ENCODE measurements around the gene MYG1.

MYG1 gene

DNA sequence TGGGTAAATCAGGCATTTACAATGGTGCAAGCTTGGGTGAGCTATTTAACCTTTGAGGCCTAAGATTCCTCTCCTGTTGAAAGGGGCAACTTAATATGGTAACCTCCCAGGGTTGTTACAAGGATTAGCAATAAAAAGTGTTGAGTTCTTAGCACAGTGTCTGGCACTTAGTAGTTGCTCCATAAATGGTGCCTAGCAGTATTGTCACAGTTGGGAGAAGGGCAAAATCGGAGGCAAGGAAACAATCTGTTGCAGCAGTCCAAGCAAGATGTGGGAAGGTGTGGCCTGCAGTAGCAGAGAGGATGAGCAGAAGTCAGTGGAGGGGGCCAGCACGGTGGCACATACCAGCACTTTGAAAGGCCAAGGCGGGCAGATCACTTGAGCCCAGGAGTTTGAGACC is 44.0 kb downstream of the MYG1 start:
- TF ChIP-seq, protein P1, sequence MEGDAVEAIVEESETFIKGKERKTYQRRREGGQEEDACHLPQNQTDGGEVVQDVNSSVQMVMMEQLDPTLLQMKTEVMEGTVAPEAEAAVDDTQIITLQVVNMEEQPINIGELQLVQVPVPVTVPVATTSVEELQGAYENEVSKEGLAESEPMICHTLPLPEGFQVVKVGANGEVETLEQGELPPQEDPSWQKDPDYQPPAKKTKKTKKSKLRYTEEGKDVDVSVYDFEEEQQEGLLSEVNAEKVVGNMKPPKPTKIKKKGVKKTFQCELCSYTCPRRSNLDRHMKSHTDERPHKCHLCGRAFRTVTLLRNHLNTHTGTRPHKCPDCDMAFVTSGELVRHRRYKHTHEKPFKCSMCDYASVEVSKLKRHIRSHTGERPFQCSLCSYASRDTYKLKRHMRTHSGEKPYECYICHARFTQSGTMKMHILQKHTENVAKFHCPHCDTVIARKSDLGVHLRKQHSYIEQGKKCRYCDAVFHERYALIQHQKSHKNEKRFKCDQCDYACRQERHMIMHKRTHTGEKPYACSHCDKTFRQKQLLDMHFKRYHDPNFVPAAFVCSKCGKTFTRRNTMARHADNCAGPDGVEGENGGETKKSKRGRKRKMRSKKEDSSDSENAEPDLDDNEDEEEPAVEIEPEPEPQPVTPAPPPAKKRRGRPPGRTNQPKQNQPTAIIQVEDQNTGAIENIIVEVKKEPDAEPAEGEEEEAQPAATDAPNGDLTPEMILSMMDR (IDR thresholded peaks at IDR 0.05), result no peak
- Mint-ChIP-seq H3K9me3 (no peaks in the 10 kb centered on the region), H3K27me3 (ENCODE audit: low read depth, poor library complexity) (peaks cover 3% of the 10 kb centered on the region), H3K27ac (no peak overlapping the region), H3K4me3 (peak overlapping the region; percentile 71), H3K36me3 (ENCODE audit: low read depth) (no peaks in the 10 kb centered on the region), H3K4me1 (peaks cover 38% of the 10 kb centered on the region)
- no peak for DNase-seq

DNA sequence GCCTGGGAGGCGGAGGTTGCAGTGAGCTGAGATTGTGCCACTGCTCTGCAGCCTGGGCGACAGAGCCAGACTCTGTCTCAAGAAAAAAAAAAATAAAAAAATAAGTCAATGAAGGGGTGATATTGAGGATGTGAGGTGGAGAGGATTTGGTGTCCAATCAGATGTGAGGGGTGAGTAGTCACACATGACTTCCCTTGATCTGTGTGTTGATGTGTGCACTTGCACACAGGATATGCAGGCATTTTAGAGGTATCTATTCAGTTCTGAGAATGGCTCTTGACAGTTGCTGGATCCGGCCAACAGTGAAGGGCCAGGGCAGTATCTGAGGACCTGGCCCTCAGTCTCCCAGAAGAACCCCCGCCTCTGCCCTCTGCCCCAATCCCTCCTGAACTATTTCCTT is 44.5 kb downstream of the MYG1 start:
- H3K4me1 Mint-ChIP-seq, result peaks cover 35% of the 10 kb centered on the region
- peak overlapping the region; percentile 71 for H3K4me3 Mint-ChIP-seq
- H3K36me3 Mint-ChIP-seq (ENCODE audit: low read depth), result no peaks in the 10 kb centered on the region
- H3K27ac Mint-ChIP-seq, result no peak overlapping the region
- TF ChIP-seq, protein P1 (IDR thresholded peaks at IDR 0.05), result no peak
- H3K27me3 Mint-ChIP-seq (ENCODE audit: low read depth, poor library complexity), result peaks cover 3% of the 10 kb centered on the region
- no peaks in the 10 kb centered on the region for H3K9me3 Mint-ChIP-seq
- DNase-seq, result no peak

DNA sequence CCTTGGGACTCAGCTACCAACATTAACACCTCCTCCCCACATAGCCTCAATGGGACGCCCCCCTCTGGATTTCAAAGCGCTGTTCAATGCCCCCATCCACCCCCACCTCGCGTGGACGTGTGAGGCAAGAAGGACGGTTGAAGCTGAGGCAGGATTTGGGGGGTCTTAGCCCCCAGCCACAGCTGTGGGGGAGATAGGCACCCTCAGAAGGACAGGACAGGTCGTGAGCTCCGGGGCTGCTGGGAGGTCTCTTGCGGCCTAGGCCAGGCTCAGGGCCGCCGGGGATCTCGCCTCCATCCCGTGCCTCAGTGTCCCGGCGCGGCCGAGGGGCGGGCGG is 45.0 kb downstream of the MYG1 start:
- TF ChIP-seq, protein P1 (IDR thresholded peaks at IDR 0.05), result no peak

DNA sequence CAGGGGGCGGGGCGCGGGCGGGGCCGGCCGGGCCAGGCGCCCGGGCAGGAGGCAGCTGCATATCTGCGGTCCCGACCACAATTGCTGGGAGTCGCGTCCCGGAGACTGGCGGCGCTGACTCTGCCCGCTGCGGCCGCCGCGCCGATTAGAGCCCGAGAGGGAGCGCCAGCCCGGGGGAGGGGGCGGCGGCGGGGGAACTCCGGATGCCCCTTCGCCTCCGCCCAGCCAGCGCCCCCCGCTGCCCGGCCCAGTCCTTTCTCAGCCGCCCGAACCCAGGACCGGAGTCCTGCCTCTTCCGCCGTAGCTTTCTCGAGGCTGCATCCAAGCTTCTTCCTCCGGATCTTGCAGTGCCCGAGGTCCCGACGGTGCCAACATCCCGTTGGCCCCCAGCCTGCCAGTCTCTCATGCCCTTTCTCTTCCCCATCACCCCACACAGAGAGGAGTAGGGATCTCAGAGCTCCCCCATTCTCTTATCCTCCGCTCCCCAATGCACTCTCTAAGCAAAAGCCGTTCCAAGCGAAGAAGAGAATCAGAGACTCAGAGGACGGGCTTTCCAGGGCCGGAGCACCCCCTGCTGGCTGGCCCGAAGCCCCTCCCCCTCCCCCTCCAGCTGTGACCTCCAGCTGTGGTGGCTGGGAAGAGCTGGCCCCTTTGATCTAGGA is 45.5 kb downstream of the MYG1 start:
- H3K36me3 Mint-ChIP-seq (ENCODE audit: low read depth), result no peaks in the 10 kb centered on the region
- H3K27me3 Mint-ChIP-seq (ENCODE audit: low read depth, poor library complexity), result peaks cover under 1% of the 10 kb centered on the region
- peak overlapping the region; percentile 97 for H3K4me3 Mint-ChIP-seq
- TF ChIP-seq, protein P1 (IDR thresholded peaks at IDR 0.05), result peak; percentile 36
- peak overlapping the region; percentile 87 for H3K27ac Mint-ChIP-seq
- DNase-seq, result peak; percentile 85
- peaks cover 35% of the 10 kb centered on the region for H3K4me1 Mint-ChIP-seq
- H3K9me3 Mint-ChIP-seq, result no peaks in the 10 kb centered on the region

More for the DNA sequence above, 45.0 kb downstream of the MYG1 start:
- H3K27me3 Mint-ChIP-seq (ENCODE audit: low read depth, poor library complexity), result peaks cover 3% of the 10 kb centered on the region
- H3K27ac Mint-ChIP-seq, result no peak overlapping the region
- peak overlapping the region; percentile 71 for H3K4me3 Mint-ChIP-seq
- H3K36me3 Mint-ChIP-seq (ENCODE audit: low read depth), result no peaks in the 10 kb centered on the region
- peaks cover 35% of the 10 kb centered on the region for H3K4me1 Mint-ChIP-seq
- no peaks in the 10 kb centered on the region for H3K9me3 Mint-ChIP-seq
- DNase-seq, result no peak

DNA sequence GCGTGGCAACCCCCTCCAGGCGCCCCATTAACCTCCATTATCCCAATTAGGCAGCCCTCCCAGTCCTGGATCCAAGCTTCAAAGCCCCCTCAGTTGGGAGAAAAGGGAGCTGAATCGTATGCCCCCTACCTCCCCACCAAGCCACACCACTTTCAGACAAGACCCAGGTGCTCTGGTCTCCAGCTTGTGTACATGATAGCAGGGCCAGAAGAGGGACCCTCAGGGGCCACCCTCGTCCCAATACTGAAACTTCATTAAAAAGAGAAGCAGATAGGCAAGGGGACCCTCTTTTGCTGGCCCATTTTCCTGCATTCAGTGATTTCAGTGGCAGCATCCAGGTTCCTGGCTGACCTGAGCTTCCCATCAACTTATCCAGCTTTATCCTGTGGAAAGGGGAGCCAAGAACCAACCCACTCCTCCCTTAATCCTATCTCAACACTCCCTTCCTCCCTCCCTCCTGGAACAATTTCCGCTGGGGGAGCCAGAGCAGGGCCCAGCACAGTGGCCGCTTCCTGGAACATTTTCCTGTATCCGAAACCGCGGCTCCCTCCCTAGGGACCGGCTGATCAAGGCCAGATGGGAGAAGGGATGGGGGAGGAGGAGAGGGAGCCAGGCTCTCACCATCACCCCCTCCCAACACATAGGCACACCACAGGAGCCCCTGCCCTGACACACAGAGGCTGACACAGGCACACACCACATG is 46.1 kb downstream of the MYG1 start:
- TF ChIP-seq, protein P1 (IDR thresholded peaks at IDR 0.05), result no peak
- Mint-ChIP-seq H3K27me3 (ENCODE audit: low read depth, poor library complexity) (no peaks in the 10 kb centered on the region), H3K36me3 (ENCODE audit: low read depth) (no peaks in the 10 kb centered on the region), H3K4me1 (peaks cover 35% of the 10 kb centered on the region), H3K27ac (peak overlapping the region; percentile 87), H3K9me3 (no peaks in the 10 kb centered on the region), H3K4me3 (peak overlapping the region; percentile 97)
- peak; percentile 35 for DNase-seq

DNA sequence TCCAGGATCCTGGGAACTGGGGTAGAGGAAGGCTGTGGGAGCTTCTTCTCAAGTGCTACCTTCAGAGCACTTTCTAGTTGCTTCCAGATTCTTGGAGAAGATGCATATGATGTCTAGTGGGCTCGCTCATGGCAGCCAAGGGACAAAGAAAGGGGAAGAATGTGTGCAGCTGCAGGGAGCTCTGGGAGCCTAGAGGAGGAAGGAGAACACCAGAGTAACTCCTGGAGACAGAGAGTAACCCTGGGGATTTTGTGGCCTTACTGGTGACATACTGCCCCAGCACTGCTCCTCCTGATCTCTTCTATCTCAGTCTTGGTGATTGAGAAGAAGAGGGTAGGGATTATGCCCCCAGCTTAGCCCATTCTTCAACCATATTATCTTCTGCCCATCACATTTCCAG is 47.0 kb downstream of the MYG1 start:
- TF ChIP-seq, protein P1 (IDR thresholded peaks at IDR 0.05), result no peak
- Mint-ChIP-seq H3K4me1 (peaks cover 35% of the 10 kb centered on the region), H3K27ac (no peak overlapping the region), H3K4me3 (no peak overlapping the region), H3K27me3 (ENCODE audit: low read depth, poor library complexity) (no peaks in the 10 kb centered on the region), H3K36me3 (ENCODE audit: low read depth) (no peaks in the 10 kb centered on the region), H3K9me3 (no peaks in the 10 kb centered on the region)
- no peak for DNase-seq

Measured in nephron progenitor cell (in vitro differentiated cells).